ENCODE data around the gene MAPK1IP1L. TPM values are rescaled to one million over a fixed set of nuclear protein-coding genes. Genes with fewer than 3 reads are reported as not detected.

The MAPK1IP1L gene
- total and polyA plus RNA-seq, 2 of the 13 experiments (the other 11 are each of a cell fraction or from before 2014, with no cell fraction given) = 27.8 to 68.4 TPM

GRCh38 chr14:55051423-55052268, at the start of gene MAPK1IP1L (continued):
- TF ChIP-seq ZBTB49 (CRISPR knock-in tag; IDR thresholded peaks at IDR 0.05; ENCODE audit: borderline replicate concordance) = no peak
- no peak for TF ChIP-seq RFX3 (CRISPR knock-in tag; IDR thresholded peaks at IDR 0.05)
- TF ChIP-seq RBM39 (IDR thresholded peaks at IDR 0.05; ENCODE audit: low read depth, low read length, poor library complexity, severe bottlenecking) = peak; percentile 72
- peak; percentile 73 for TF ChIP-seq IKZF4 (CRISPR knock-in tag; IDR thresholded peaks at IDR 0.05; ENCODE audit: borderline replicate concordance, low read depth, not compliant biosample characterization)
- peak; percentile 64; the same call in 1 of the 2 replicates for TF ChIP-seq MXD3 (CRISPR knock-in tag; IDR thresholded peaks at IDR 0.05)
- no peak for TF ChIP-seq ZNF512 (CRISPR knock-in tag; IDR thresholded peaks at IDR 0.05)
- TF ChIP-seq ZC3H13 (CRISPR knock-in tag; IDR thresholded peaks at IDR 0.05) = peak; percentile 52
- TF ChIP-seq MYPOP (CRISPR knock-in tag; IDR thresholded peaks at IDR 0.05) = peak; percentile 94
- no peak; the same call in 1 of the 2 replicates for TF ChIP-seq SATB2 (CRISPR knock-in tag; IDR thresholded peaks at IDR 0.05)
- peak; percentile 55; the same call in 1 of the 2 replicates for TF ChIP-seq ZNF800 (CRISPR knock-in tag; IDR thresholded peaks at IDR 0.05)
- TF ChIP-seq NR3C1 (CRISPR knock-in tag; IDR thresholded peaks at IDR 0.05) = no peak
- TF ChIP-seq JDP2 (CRISPR knock-in tag; IDR thresholded peaks at IDR 0.05; ENCODE audit: borderline replicate concordance) = no peak
- peak; percentile 92 for TF ChIP-seq SPEN (CRISPR knock-in tag; IDR thresholded peaks at IDR 0.05; ENCODE audit: low read depth)
- TF ChIP-seq ZNF704 (CRISPR knock-in tag; IDR thresholded peaks at IDR 0.05; ENCODE audit: borderline replicate concordance) = peak; percentile 88; the same call in 1 of the 2 replicates
- no peak for TF ChIP-seq ZNF546 (CRISPR knock-in tag; conservative IDR thresholded peaks at IDR 0.05)
- peak; percentile 71 for TF ChIP-seq ELF1 (CRISPR knock-in tag; IDR thresholded peaks at IDR 0.05)
- no peak for TF ChIP-seq NR2F6 (IDR thresholded peaks at IDR 0.05)
- no peak; the same call in 1 of the 2 replicates for TF ChIP-seq NR2F6 (CRISPR knock-in tag; IDR thresholded peaks at IDR 0.05)
- no peak for TF ChIP-seq ZNF225 (CRISPR knock-in tag; IDR thresholded peaks at IDR 0.05)
- peak; percentile 44; the same call in 1 of the 2 replicates for TF ChIP-seq DPF2 (CRISPR knock-in tag; IDR thresholded peaks at IDR 0.05; ENCODE audit: borderline replicate concordance, low read depth)

Data from HepG2 (cell line).